ENCODE measurements around the gene SOX8. TPM values are rescaled to one million over a fixed set of nuclear protein-coding genes. Genes with fewer than 3 reads are reported as not detected.

The SOX8 gene
- total and polyA plus RNA-seq, 10 of the 15 experiments (the other 5 are each of a cell fraction or from before 2014, with no cell fraction given), result not detected

GRCh38 chr16:973366-973765, 8.2 kb upstream of the SOX8 start (continued):
- TF ChIP-seq ZBTB40 (IDR thresholded peaks at IDR 0.05; ENCODE audit: borderline replicate concordance) (no peak), SUPT20H (IDR thresholded peaks at IDR 0.05; ENCODE audit: borderline replicate concordance, control insufficient read depth, low read depth, low read length) (no peak)

- WGBS (ENCODE audit: insufficient coverage, insufficient replicate concordance, low lambda C conversion rate, missing lambda C conversion rate), result 29% methylated on average over 18 of the region's 21 CpGs
- FAIRE-seq, result no peak
- RAD21 ChIA-PET (ENCODE audit: unreplicated experiment), result no interaction called here
These were observed 7.5 kb upstream of the SOX8 start for GRCh38 chr16:974001-974601.

More at GRCh38 chr16:974001-974601, 7.5 kb upstream of the SOX8 start:
- Histone ChIP-seq H3K27me3 (replicated peaks in 1 of 2; ENCODE audit: control insufficient read depth in 2 of 2, insufficient read depth in 2 of 2, low read length in 1 of 2) (peaks cover 0 to 2% of the 10 kb centered on the region in 2 experiments; a peak in 1 of 4 replicates), H4K20me1 (ENCODE audit: control insufficient read depth, insufficient read depth) (no peaks in the 10 kb centered on the region), H3K4me3 (no peak overlapping the region), H3K4me2 (ENCODE audit: control insufficient read depth, insufficient read depth) (no peak overlapping the region), H2AFZ (ENCODE audit: control insufficient read depth, low read depth, low read length) (no peak overlapping the region), H3K9me3 (replicated peaks; ENCODE audit: control insufficient read depth, insufficient read depth, low read length) (peaks cover 2% of the 10 kb centered on the region; the same call in 1 of the 3 replicates), H3K27ac (ENCODE audit: control insufficient read depth, insufficient read depth) (no peak overlapping the region), H3K79me2 (ENCODE audit: control insufficient read depth, insufficient read depth, low read length) (no peaks in the 10 kb centered on the region; the same call in 1 of the 2 replicates), H3K9ac (ENCODE audit: control insufficient read depth, insufficient read depth, low read length) (no peak overlapping the region), H3K4me1 (ENCODE audit: control insufficient read depth, insufficient read depth, low read length) (peaks cover 3% of the 10 kb centered on the region), H3K36me3 (ENCODE audit: control insufficient read depth in 2 of 2, insufficient read depth in 2 of 2, low read length in 1 of 2) (no peaks in the 10 kb centered on the region)
- ChIA-PET POLR2A (no interaction called here), CTCF (no interaction called here), SMC1A (ENCODE audit: uncharacterized antibody, unreplicated experiment) (no interaction called here)
- no peak for TF ChIP-seq HSF1 (IDR thresholded peaks at IDR 0.05; ENCODE audit: low read depth, low read length)
- TF ChIP-seq CREB1 (IDR thresholded peaks at IDR 0.05; ENCODE audit: low read depth), result no peak
- no peak for TF ChIP-seq POLR2AphosphoS5 (IDR thresholded peaks at IDR 0.05; ENCODE audit: low read length)
- no peak for TF ChIP-seq MTA3 (IDR thresholded peaks at IDR 0.05; ENCODE audit: borderline replicate concordance, low read length)
- no peak for TF ChIP-seq TCF12 (IDR thresholded peaks at IDR 0.05; ENCODE audit: low read depth, low read length)
- no peak for TF ChIP-seq E2F8 (IDR thresholded peaks at IDR 0.05; ENCODE audit: low read depth, partially characterized antibody)
- no peak for TF ChIP-seq ATF7 (IDR thresholded peaks at IDR 0.05; ENCODE audit: low read depth)
- no peak for TF ChIP-seq ZNF217 (IDR thresholded peaks at IDR 0.05)
- no peak for TF ChIP-seq KAT2A (conservative IDR thresholded peaks at IDR 0.05; ENCODE audit: control insufficient read depth, low read depth, low read length)
- no peak for TF ChIP-seq BRCA1 (IDR thresholded peaks at IDR 0.05; ENCODE audit: low read depth, low read length)
- TF ChIP-seq RB1 (IDR thresholded peaks at IDR 0.05; ENCODE audit: borderline replicate concordance), result no peak
- TF ChIP-seq RUNX3 (IDR thresholded peaks at IDR 0.05; ENCODE audit: low read length), result no peak
- no peak for TF ChIP-seq ZNF384 (IDR thresholded peaks at IDR 0.05; ENCODE audit: borderline replicate concordance, low read depth, low read length)
- in situ Hi-C loops (cut with MboI) (no loop called here), intact Hi-C loops (cut with micrococcal nuclease; ENCODE audit: unreplicated experiment) (no loop called here)
- no TSS peak for BruUV-seq (replicated peaks)
- ATAC-seq (no peak), DNase-seq (ENCODE audit: low read depth, low spot score) (no peak)

Measured in GM12878 (cell line).